DND-41 (cell line): ENCODE data around the gene WAPL.

Experiments
- ATAC-seq: fragments of 200-7000 bp; cut with Tn5 transposase; 3 replicates; pipeline ENCODE4 v1.9.1; 2021; ENCODE audit warnings: low read depth; ENCODE audit not compliant: insufficient read depth
- DNase-seq: peaks from one replicate; pipeline ENCODE4 v3.0.0-alpha.2; 2020
- H2AFZ ChIP-seq: 2 replicates; pipeline ENCODE4 v1.6.0; 2012; ENCODE audit warnings: low read depth, low read length
- H3K27ac ChIP-seq: 2 replicates; pipeline ENCODE4 v1.5.1; 2012; ENCODE audit warnings: low read length, inconsistent platforms
- H3K27me3 ChIP-seq: fragments of 200-600 bp; sonication (generic); 2 replicates; pipeline ENCODE4 v1.6.0; 2012; ENCODE audit warnings: low read length, mild to moderate bottlenecking, inconsistent platforms; ENCODE audit not compliant: insufficient read depth, poor library complexity
- H3K36me3 ChIP-seq: 2 replicates; pipeline ENCODE4 v1.5.1; 2012; ENCODE audit warnings: low read length, inconsistent platforms; ENCODE audit not compliant: insufficient read depth
- H3K4me1 ChIP-seq: 2 replicates; pipeline ENCODE4 v1.5.1; 2012; ENCODE audit warnings: mild to moderate bottlenecking, low read length; ENCODE audit not compliant: insufficient read depth
- H3K4me2 ChIP-seq: 2 replicates; pipeline ENCODE4 v1.6.0; 2012; ENCODE audit warnings: mild to moderate bottlenecking, moderate library complexity, low read length, inconsistent platforms; ENCODE audit not compliant: insufficient read depth
- H3K4me3 ChIP-seq, 2 experiments: fragments of 200-600 bp in 1 of 2; shearing (Covaris generic) in 1 of 2; 2 replicates each; pipeline ENCODE4 v1.5.1; 2012 to 2016; ENCODE audit warnings: inconsistent platforms in 2 of 2, low read length in 2 of 2, mild to moderate bottlenecking in 2 of 2, low read depth in 1 of 2, moderate library complexity in 1 of 2
- H3K79me2 ChIP-seq: 2 replicates; pipeline ENCODE4 v1.6.0; 2012; ENCODE audit warnings: low read length, inconsistent platforms; ENCODE audit not compliant: insufficient read depth
- H3K9ac ChIP-seq: 2 replicates; pipeline ENCODE4 v1.6.0; 2012; ENCODE audit warnings: low read depth, mild to moderate bottlenecking, inconsistent platforms, low read length, moderate library complexity
- H3K9me3 ChIP-seq: 2 replicates; pipeline ENCODE4 v1.5.1; 2012; ENCODE audit warnings: low read length, moderate library complexity, mild to moderate bottlenecking, inconsistent platforms; ENCODE audit not compliant: insufficient read depth, severe bottlenecking
- H4K20me1 ChIP-seq: 2 replicates; pipeline ENCODE4 v1.6.0; 2012; ENCODE audit warnings: low read length; ENCODE audit not compliant: insufficient read depth
- CTCF ChIP-seq: IDR thresholded peaks from 2 replicates; pipeline ENCODE4 v1.5.1; 2012; ENCODE audit warnings: borderline replicate concordance, low read length, moderate library complexity, mild to moderate bottlenecking; ENCODE audit not compliant: poor library complexity, severe bottlenecking; ENCODE audit errors: extremely low read depth
- EZH2 ChIP-seq: IDR thresholded peaks from 3 replicates; pipeline ENCODE4 v1.6.1; 2012; ENCODE audit warnings: borderline replicate concordance, low read depth, mild to moderate bottlenecking, moderate library complexity, low read length, inconsistent platforms; ENCODE audit not compliant: severe bottlenecking

The WAPL gene

GRCh38 chr10:86391986-86392722, 129.4 kb downstream of the WAPL start:
- Histone ChIP-seq H3K4me3 (no peak overlapping the region), H3K79me2 (no peaks in the 10 kb centered on the region), H4K20me1 (no peaks in the 10 kb centered on the region), H3K27ac (no peak overlapping the region), H2AFZ (no peak overlapping the region), H3K36me3 (no peaks in the 10 kb centered on the region), H3K4me2 (no peak overlapping the region), H3K27me3 (peaks cover 4% of the 10 kb centered on the region), H3K9me3 (no peaks in the 10 kb centered on the region), H3K4me1 (no peaks in the 10 kb centered on the region), H3K9ac (no peak overlapping the region)
- TF ChIP-seq EZH2 (no peak), CTCF (no peak)
- DNase-seq (no peak), ATAC-seq (no peak)

DNA sequence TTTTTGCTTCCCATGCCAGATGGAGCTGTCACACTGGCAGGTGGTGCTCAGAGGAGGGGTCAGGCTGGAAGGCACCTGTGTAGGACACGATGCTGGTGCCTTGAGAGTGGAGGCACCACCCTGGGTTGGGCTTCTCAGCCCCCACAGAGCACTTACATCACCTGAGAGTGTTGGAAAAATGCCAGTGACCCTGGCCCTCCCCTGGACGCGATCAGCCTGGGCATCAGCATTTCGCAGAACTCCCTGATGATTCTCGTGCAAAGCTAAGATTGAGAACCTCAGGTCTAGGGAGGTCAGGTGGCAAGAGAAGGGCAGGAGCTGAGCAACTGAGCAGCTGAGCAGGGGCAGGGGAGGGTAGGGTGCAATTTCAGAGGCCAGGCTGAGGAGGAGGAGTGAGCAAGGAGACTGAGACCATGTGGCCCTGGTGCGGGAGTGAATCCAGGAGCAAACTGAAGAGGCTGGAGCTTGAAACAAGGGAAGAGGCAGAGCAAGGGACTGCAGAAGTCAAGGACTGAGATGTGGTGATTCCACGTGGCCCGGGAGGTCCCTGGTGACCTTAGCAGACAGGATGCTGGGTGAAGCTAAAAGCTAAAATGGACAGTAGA, 130.3 kb downstream of the WAPL start:
- no peaks in the 10 kb centered on the region for H3K9me3 ChIP-seq
- H3K79me2 ChIP-seq, result no peaks in the 10 kb centered on the region
- H2AFZ ChIP-seq, result no peak overlapping the region
- H3K4me1 ChIP-seq, result no peaks in the 10 kb centered on the region
- DNase-seq (no peak), ATAC-seq (no peak)
- no peak overlapping the region for H3K27ac ChIP-seq
- H3K27me3 ChIP-seq, result peaks cover 4% of the 10 kb centered on the region
- no peaks in the 10 kb centered on the region for H3K36me3 ChIP-seq
- no peak overlapping the region for H3K9ac ChIP-seq
- H3K4me3 ChIP-seq, result no peak overlapping the region
- TF ChIP-seq EZH2 (no peak), CTCF (no peak)
- no peak overlapping the region for H3K4me2 ChIP-seq
- H4K20me1 ChIP-seq, result no peaks in the 10 kb centered on the region

GRCh38 chr10:86390337-86391120, 131.1 kb downstream of the WAPL start:
- no peaks in the 10 kb centered on the region for H3K36me3 ChIP-seq
- H4K20me1 ChIP-seq, result no peaks in the 10 kb centered on the region
- TF ChIP-seq EZH2 (no peak), CTCF (no peak)
- no peak overlapping the region for H3K27ac ChIP-seq
- DNase-seq (no peak), ATAC-seq (no peak)
- H3K4me2 ChIP-seq, result no peak overlapping the region
- H2AFZ ChIP-seq, result no peak overlapping the region
- H3K9me3 ChIP-seq, result no peaks in the 10 kb centered on the region
- H3K27me3 ChIP-seq, result peaks cover 4% of the 10 kb centered on the region
- H3K79me2 ChIP-seq, result no peaks in the 10 kb centered on the region
- H3K4me3 ChIP-seq, result no peak overlapping the region
- no peak overlapping the region for H3K9ac ChIP-seq
- H3K4me1 ChIP-seq, result no peaks in the 10 kb centered on the region
